Heart left ventricle (tissue), 13 donors: Measurements from ENCODE around the gene TPPP2.

Experiments
- CTCF ChIP-seq, 12 donors: fragments of 200-600 bp; sonication (generic) in 4 of 12; IDR thresholded peaks; one replicate each; pipeline versions ENCODE4 v1.5.0 to v1.8.0; 2018 to 2022; ENCODE audit warnings: antibody characterized with exemption in 12 of 12, mild to moderate bottlenecking in 5 of 12
- POLR2A ChIP-seq, 2 donors: fragments of 450-650 bp; IDR thresholded peaks; one replicate each; pipeline ENCODE4 v1.6.1; 2017; ENCODE audit warnings: antibody characterized with exemption in 2 of 2, mild to moderate bottlenecking in 2 of 2, moderate library complexity in 2 of 2
- donor health status: ischemic (EF 13 %, LVEDD 7.1; RV severe dilation, severe dysfunction).
- donor health status: DM: no; HTN: yes; CAD: no.
- donor health status: DM: no; HTN: no; CAD: no.
- donor health status: ischemic (EF 25% LVEDD 6.9; RV normal size, moderate dysfunction).
- donor health status: ischemic (EF 25% LVEDD 5.7; RV mildly dilated, moderate dysfunction).
- donor health status: ischemic (EF 35%, LVEDD 5.7; RV mildly dilated, moderate dysfunction).
- donor health status: nonischemic (EF 11% LVEDD 7.7; RV severe dilation, severe dysfunction).
- donor health status: DM: yes; HTN: yes; CAD: no.
- donor health status: PGD.
- donor health status: ischemic (EF 29% LVEDD 5.4; RV normal size, mild dysfunction).
- donor health status: nonischemic (EF 23%, LVEDD 6.1; RV moderate dilation, normal function).

- TF ChIP-seq CTCF (IDR thresholded peaks at IDR 0.05), result no peak
- TF ChIP-seq POLR2A (IDR thresholded peaks at IDR 0.05), result no peak
Observed at GRCh38 chr14:21042918-21043317, 12.9 kb downstream of the TPPP2 start.
